DMS153 (cell line): ENCODE data around the gene TARBP2.
"Not testable (repeated sequence)": the region's sequence is repeated elsewhere in the genome, so short reads cannot be mapped to it uniquely, and the experiment has no call there.

Experiments used
- DNase-seq: peaks from one replicate; lab custom pipeline; 2025; lab: John Stamatoyannopoulos, UW

TARBP2 gene

DNA sequence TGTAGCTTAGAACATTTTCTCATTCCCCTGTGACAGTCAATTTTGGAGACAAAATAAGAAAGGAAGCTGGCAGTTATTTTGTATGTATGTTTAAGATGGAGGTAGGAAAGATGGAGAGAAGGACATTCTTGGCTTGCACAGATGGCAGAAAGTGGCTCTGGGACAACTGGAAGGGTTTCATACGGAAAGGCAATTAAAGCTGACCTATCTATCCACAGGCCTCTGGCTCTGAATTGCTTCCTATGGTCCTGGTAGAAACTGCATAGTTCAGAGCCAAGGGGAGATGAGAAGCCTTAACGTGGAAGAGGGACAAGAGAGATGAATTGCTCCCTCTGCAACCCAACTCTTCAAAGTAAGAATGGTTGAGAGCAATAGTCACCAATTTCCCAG lies 14.2 kb downstream of the TARBP2 start:
- no peak for DNase-seq

DNA sequence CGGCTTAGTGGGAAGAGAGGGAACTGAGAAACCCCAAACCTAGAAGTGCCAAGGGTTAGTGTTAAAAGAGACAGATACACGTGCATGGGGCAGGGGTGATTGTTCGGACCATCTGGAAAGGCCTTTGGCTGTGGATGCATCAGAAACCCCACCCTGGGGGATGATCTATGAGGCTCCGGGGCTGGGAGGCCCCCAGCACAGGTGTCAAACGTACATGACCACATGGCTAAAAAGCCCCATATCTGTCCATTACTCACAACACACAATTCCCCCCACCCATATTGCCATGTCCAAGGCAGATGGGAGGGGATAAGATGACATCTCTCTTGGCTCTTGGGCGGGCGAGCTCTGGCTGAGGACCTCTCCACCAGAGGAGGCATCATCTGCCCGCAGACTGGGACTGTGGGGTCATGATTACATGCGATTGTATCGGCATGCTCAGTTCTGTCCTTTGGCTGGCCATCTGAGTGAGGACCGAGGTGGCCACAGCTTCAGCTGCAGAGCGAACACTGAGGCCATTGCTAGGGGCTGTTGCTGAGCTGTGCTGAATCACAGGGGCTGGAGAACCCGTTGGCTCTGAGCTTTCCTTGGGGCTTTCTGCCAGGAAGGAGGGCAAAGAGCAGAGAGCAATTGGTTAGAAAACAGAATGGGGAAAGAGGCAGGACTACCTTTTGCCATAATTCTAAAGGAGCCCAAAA lies 15.8 kb downstream of the TARBP2 start:
- DNase-seq, result no peak

DNA sequence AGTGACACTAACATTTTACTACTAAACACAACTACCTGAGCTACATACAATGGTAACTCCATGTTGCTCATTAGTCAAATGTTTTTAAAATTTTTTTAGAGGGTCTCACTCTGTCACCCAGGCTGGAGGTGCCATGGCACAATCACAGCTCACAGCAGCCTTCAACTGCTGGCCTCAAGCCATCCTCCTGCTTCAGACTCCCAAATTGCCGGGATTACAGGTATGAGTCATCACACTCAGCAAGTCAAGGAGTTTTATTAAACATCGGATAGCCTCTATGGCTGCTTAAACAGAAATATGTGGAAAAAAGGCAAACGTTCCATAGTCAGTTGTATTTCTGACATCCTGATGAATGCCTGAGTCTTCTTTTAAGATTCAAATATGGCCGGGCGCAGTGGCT lies 17.3 kb downstream of the TARBP2 start:
- no peak for DNase-seq

DNA sequence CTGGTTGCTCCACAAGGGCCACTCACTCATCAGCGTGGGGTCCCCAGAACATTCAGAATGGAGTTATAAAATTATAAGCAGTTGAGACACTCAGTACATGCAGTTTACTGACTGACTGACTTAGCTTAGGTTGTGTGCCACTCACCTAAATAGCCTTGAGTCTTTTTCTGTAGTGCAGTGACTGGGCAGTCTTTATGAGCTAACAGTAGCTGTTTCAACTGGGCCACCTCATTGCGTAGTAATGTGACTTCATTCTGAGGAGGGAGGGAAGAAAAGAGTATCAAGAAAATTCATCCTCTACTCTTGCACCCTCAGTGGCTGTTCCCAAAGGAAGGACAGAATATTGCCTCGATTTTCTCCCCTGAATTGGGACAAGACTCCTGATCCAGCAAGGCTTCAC lies 22.0 kb downstream of the TARBP2 start:
- no peak for DNase-seq

DNA sequence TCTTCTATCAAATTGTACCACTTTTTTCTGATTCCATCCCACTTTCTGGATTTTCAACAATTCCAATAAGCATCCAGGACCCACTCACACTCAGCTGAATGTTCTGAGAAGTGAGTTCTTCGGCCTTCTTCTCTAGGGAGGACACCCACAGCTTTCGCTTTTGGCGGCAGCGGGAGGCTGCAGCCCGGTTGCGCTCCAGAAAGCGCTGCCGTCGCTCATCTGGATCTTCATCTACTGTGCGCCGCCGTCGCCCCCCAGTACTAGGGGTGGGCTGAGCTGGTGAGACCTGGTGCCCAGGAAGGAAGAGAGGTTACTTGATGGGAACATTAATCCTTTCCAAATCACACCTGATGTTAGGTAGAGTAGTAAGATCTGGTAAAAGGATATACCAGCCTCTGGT lies 23.4 kb downstream of the TARBP2 start:
- DNase-seq, result no peak

DNA sequence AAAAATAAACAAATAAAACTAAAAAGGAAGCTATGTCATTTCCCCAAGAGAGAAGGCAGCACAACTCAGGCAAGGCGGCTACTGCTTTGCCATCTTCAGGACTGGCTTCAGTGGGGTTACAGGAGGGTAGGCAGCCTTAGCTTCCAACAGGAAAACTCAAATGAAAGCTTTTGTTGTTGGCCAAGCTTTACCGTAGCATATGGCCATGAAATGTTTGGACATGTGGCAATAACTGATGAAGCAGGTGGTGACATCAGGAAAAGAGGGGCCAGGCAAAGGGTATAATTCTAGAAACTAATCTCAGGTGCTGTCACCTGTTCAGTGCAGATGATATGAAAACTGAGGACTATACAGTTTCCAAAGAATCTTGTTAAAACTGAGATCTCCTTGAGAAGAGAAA lies 29.0 kb downstream of the TARBP2 start:
- no peak for DNase-seq

DNA sequence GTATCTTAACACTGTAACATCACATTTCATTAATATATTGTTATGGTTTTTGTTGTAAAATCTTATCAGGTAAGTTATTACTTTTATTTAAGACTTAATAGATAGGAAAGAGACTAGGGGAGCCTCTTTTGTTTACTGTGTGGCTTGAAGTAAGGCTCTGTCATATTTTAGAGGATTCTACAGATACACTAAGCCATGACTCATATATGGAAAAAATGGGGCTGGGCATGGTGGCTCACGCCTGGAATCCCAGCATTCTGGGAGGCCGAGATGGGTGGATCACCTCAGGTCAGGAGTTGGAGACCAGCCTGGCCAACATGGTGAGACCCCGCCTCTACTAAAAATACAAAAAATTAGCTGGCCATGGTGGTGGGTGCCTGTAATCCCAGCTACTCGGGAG lies 29.8 kb downstream of the TARBP2 start:
- DNase-seq, result no peak

DNA sequence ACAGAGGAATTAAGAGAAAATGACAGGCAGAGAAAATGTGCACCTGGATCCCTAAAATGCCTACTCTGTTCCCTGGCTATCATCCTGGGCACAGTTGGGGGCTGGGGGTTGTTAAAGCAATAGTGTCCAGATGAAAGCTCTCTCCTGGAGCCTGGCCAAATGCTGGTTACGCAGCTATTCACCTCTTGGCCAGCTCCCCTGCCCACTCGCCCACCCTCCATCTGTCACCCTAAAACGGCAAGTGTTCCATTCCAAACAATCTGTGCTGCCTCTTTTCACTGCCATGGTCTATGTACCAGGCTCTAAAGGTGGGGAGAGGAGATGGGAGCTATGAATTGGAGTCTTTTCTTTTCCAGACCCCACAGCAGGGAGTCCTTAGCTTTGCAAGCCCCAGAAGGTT lies 30.9 kb downstream of the TARBP2 start:
- no peak for DNase-seq

DNA sequence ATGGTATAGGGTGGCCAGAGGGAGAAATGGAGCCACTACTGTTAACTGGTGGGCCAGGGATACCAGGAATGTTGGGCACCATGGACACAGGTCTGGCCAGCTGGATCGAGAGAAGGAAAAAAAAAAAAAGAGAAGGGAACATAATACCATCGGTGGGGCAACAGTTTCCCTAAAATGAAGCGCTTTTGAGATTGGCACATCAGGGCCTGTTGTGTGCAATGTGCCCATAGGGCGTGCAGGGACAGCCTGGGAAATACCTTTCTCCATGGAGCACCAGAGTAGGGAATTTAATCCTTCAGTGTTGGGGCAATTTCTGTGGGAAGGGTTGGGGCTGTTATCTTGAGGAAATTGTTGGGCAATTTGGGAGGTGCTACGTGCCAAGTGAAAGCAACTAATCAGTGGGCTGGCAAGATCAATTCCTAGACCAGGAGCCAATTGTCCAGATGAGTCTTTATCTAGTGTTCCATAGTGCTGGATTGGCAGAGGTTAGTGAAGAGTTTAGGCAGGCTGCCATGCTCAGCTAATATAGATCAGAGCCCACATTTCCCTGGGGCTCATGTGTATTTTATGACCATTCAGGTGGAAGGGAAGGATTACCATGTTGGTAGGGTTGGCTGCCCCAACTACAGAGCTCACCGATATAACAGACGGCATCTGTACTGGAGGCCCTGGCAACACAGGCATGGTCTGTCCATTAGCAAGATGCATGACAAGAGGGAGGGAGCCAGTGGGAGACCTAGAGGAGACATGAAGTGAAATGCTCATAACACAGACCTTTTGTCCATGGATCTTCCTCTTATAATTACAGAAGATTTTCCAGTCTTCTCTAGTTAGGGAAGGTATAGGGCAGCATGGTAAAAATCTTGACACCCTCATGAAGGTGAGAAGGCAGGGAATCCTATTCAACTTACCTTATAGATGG lies 31.7 kb downstream of the TARBP2 start:
- DNase-seq, result no peak

DNA sequence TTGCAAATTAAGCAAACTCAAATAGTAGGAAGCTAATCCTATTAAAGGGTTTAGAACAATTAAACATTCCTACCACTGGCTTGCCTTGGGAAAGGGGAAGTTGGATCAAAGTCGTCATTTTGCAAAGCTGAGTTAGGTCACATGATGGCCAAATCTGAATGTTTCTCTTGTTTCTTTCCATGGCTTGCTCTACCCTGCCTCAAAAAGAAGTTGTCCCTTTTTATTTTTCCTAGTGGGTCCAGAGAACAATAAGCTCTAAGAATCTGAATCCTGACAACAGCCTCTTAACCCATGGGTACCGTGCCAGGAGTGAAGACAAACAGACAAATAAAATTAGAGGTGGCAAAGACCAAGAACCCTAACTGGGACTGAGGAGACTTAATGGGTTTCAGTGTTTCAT lies 32.4 kb downstream of the TARBP2 start:
- no peak for DNase-seq

DNA sequence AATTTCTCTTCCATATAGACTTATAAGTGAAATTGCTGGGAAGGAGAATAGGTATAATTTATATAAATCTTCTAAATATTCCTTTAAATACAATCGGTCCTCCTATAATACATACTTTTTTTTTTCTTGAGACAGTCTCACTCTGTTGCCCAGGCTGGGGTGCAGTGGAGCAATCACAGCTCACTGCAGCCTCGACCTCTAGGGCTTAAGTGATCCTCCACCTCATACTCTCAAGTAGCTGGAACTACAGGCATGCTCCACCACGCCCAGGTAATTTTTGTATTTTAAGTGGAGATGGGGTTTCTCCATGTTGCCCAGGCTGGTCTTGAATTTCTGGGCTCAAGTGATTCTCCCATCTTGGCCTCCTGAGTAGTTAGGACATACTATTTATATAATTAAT lies 35.9 kb downstream of the TARBP2 start:
- no peak for DNase-seq

DNA sequence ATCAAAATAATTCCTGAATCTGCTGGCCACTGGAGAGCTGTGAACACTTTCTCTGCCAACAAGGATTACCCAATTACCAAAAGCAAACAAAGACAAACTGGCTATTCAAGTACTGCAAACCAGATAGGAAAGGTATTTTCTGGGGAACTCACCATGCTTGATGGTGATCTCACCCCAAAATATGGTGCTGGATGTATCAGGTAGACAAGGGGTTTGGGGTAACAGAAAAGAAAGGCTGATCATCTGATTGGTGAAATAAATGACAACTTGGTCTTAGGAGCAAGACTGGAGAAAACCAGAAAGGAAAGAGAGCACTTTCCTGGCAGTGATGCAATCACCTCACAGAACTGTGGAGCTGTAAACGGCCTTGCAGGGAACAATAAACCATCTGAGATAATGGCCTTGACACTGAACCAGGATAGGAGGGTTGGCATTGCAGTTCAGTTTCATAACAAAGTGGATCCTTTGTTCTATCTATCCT lies 37.2 kb downstream of the TARBP2 start:
- peak; percentile 89 for DNase-seq

DNA sequence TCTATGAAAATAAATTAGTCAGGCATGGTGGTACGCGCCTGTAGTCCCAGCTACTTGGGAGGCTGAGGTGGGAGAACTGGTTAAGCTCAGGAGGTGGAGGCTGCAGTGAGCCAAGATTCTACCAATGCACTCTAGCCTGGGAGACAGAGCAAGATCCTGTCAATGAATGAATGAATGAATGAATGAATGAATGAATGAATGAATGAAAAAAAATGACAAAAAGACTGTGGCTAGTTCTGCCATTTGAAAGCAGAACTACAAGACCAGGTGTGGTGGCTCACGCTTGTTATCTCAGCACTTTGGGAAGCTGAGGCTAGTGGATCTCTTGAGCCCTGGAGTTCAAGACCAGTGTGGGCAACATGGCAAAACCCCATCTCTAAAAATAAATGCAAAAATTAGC lies 38.4 kb downstream of the TARBP2 start:
- DNase-seq, result no peak

DNA sequence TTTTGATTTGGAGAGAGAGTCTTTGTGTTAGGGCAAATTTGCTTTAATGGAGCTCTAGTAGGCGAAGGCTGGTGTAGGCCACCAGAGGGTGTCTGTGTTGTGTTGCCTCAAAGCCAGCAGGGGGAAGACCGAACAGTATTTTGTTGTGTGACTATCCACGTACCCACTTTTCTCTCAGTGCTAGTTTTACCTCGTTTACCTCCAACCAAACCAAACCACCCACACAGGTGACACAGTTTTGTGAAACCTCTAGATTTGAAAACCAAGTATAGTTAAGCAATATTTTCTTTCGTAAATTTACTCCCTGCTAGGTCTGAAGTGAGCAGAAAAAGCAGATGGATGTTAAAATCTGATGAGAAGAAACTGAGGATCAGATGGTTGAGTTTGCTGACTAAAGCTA lies 42.5 kb downstream of the TARBP2 start:
- peak; percentile 51 for DNase-seq

DNA sequence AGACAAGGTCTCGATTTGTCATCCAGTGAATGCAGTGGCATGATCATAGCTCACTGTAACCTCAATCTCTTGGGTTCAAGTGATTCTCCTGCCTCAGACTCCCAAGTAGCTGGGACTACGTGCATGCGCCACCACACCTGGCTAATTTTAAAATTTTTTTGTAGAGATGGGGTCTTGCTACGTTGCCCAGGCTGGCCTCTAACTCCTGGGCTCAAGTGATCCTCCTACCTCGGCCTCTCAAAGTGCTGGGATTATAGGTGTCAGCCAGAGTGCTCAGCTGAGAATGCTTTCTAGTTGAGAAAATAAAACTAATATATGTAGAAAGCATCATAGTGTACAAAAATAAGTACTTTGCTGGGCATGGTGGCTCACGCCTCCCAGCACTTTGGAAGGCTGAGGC lies 47.3 kb downstream of the TARBP2 start:
- not testable (repeated sequence) for DNase-seq

DNA sequence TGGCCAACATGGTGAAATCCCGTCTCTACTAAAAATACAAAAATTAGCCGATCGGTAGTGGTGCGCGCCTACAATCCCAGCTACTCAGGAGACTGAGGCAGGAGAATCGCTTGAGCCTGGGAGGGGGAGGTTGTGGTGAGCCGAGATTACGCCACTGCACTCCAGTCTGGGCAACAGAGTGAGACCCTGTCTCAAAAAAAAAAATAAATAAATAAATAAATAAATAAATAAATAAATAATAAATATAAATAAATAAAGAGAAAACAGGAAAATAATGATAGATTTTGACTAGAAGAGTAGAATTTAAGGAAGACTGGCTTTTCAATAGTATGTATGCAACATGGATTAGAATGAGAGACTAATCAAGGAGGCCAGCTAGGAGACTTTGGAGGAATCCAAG lies 49.0 kb downstream of the TARBP2 start:
- not testable (repeated sequence) for DNase-seq

DNA sequence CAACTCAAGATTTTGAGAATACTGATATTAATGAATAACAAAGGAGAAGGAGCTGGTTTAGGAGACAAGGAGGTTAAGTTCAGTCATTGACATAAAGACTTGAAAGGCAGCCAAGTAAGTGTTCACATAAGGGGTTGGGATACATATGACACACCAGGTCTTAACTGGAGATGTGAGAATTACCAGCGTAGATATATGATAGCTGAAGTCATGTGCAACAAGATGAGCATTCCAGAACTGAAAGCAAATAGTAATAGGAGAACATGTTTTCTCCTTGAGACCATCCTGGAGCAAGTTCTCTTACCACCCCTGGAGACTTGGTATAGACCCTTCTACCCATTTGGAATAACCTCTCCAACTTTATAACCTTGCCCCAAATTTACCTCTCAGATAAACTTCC lies 49.5 kb downstream of the TARBP2 start:
- DNase-seq, result no peak

DNA sequence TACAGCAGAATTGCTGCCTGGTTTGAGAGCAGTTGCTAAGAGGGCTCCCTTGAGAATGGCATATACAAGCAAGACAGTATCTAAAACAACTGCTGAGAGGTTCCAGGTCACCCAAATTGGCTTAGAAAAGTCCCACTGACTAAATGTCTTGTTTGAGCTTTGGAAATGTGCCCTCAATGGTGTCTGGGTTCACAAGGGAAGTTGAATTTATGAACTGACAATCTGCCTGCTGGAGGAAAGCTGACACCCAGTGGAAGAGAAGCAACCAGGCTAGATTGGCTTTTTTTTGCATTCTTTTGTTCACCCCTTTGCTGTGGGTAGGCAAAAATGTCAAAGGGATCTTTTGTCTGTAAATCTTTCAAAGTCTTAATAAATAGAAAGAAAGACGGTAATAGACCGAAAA lies 50.8 kb downstream of the TARBP2 start:
- no peak for DNase-seq

DNA sequence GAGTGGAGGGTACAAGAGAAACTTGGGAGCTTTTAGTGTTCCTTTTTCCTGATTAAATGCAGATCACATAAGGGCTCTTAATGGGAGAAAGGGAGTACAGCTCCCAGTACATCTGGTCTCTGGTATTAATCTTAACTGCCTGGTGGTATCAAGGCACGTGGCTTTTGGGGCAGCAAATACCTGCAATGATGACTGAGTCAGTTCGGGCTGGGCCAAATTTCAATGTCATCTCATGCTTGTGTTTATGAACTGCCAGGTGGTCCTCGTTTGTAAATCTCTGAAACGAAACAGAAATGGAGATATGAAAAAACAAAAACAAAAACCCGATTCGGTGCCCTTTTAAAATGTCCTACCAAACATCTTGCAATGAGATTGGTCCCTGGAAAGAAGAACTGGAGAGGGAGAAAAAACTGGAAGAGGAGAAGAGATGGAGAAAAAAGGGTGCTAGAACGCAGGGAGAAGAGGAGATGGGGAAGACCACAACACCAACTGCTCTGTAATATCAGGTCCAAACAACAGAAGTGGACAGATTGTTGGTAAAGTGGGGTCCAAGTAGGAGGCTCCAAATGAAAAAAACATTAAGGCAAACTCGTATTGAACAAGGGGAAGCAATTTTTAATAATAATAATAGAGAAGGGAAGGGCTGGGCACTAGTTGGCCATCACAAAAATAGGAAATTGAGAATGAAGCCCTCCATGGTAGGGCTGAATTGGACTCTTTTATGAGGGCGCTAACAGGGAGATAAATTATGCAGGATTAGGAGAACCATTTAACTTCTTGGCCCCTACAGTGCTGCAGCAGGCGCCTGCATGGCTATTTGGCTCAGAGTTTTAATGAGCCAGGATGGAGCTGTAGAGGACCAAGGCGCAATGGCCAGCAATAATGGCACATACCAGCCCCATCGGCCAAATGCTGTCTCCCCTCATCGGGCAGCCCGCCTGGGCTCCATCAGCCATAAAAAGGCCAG lies 51.6 kb downstream of the TARBP2 start:
- DNase-seq, result no peak
